ELR (cell line): Measurements from ENCODE around the gene SELENOV.
A peak's percentile ranks its signal among the peaks of the same experiment; 100 is the strongest.

ENCODE experiments used
- DNase-seq: peaks from one replicate; pipeline ENCODE4 v3.0.0-alpha.2; 2015; ENCODE audit warnings: low read depth

SELENOV gene

GRCh38 chr19:39520541-39521484, 5.9 kb downstream of the SELENOV start:
- DNase-seq = no peak

DNA sequence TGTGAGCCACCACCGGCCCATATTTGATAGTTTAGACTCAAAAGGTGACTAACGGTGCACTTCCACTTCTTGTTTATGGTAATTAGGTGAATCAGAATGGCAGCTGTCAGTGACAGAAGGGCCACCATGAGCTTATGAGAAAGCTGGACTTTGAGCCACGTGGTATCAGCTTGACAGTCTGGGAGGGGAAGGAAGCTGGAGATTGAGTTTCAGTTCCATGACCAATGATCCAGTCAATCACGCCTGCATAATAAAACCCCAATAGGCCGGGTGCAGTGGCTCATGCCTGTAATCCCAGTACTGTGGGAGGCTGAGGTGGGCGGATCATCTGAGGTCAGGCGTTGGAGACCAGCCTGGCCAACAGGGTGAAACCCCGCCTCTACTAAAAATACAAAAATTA, 9.6 kb downstream of the SELENOV start:
- no peak for DNase-seq

DNA sequence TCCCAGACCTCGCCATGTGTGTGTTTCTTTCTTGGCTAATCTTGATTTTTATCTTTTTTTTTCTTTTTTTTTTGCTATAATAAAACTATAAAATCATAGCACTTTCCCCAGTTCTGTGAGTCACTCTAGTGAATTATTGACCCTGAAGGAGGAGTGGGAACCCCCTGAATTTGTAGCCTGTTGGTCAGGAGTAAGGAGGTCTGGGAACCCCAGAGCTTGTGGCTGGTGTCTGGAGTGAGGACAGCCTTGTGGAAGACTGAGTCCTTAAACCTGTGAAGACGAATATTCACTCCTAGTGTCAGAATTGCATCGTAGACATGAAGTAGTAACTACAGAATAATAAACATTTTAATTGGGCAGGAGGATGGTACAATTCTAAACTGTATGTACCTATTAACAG, 10.3 kb downstream of the SELENOV start:
- DNase-seq = no peak

DNA sequence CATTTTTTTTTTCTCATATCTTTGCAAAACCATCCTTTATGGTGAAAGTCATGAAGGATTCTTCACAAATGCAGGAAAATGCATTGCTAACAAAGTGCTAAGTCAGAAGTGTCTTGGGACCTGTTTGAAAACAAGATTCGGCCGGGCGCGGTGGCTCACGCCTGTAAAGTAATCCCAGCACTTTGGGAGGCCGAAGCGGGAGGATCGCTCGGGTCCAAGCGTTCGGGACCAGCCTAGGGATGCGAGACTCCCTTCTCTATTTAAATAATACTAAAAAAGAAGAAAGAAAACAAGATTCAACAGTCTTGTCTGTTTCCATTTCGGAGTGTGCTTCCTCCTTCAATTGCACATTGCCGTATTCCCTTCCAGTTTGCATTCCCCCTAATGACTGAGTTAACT, 16.9 kb downstream of the SELENOV start:
- no peak for DNase-seq

DNA sequence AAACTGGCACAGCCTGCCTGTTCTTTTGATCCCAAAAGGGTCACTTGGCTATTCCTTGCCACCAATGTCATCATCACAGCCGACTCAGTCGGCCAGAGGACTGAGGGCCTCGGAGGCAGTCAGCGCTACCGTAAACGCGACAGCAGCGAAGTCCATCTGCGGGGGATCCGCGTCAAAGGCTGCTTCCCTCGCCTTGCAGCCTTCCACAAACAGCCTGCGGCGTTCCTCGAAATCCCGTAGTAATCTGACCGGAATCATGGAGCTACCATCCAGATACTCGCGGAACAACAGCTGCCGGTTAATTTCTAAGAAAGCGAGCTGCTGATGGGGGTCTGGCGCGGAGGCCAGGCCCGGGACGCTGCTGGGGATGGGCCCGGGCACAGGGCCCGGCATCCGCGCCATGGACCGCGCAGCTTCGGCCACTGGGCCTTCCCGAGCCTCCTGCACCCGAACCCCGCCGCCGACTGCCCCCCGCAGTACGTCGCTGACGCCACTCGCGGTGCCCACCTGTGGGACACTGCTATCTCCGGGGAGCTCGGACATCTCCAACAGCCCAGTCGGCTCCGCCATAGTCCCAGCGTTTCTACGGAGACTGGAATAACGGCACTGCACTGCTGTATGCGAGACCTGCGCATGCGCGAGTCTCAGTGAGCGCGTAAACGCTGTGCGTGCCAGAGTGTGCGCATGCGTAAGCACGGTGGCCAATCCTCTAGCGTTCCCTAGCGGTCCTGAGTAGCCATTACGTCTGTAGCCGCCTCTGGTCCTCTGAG, 17.5 kb downstream of the SELENOV start, which contains the start of gene EID2B:
TSS of gene EID2B (minus strand) at position 620 of the 770 bp plus-strand sequence. CDS start at position 570, 50 bp downstream.
- DNase-seq = peak; percentile 95

GRCh38 chr19:39533003-39533512, 18.1 kb downstream of the SELENOV start:
- no peak for DNase-seq

GRCh38 chr19:39533791-39534190, 18.9 kb downstream of the SELENOV start:
- no peak for DNase-seq

- DNase-seq = peak; percentile 70
Observed at GRCh38 chr19:39539165-39539517, 24.2 kb downstream of the SELENOV start.

- DNase-seq = peak; percentile 91
Observed at GRCh38 chr19:39539518-39540332, 24.8 kb downstream of the SELENOV start, which contains the start of gene EID2. TSS of gene EID2 (minus strand) at chr19:39540161. CDS start at chr19:39540079, 82 bp downstream.

- DNase-seq = no peak
Observed at GRCh38 chr19:39540333-39540673, 25.4 kb downstream of the SELENOV start.

DNA sequence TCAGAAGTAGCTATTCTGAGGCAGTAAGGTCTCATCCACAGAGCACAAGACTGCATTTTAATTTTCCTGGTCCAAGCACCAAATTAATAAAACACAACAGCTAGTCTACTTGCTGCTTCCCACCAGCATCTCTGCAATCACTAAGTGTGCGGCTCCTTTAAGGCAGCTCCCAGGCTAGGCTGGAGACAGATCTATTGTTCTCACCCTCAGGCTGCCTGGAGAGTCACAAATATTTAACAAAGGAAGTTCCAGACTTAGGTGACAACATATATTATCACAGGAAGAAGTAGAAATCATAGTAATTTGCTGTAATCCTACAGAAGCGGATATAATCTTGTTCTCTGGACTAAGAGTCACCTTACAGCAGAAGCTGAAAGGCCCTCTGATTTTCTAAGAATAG, 27.3 kb downstream of the SELENOV start:
- DNase-seq = no peak

DNA sequence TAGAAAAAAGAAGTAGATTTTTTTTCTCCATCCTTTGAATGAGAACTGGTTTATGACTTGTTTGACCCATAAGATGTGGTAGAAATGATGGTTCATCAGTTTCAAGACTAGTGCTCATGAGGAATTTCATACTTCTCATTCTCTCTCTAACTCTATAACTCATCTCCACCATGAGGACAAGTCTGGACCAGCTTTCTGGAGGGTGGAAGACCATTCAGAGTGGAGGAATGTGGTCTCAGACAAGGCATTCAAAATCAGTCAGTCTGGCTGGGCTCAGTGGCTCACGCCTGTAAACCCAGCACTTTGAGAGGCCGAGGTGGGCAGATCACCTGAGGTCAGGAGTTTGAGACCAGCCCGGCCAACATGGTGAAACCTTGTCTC, 28.5 kb downstream of the SELENOV start:
- DNase-seq = no peak

DNA sequence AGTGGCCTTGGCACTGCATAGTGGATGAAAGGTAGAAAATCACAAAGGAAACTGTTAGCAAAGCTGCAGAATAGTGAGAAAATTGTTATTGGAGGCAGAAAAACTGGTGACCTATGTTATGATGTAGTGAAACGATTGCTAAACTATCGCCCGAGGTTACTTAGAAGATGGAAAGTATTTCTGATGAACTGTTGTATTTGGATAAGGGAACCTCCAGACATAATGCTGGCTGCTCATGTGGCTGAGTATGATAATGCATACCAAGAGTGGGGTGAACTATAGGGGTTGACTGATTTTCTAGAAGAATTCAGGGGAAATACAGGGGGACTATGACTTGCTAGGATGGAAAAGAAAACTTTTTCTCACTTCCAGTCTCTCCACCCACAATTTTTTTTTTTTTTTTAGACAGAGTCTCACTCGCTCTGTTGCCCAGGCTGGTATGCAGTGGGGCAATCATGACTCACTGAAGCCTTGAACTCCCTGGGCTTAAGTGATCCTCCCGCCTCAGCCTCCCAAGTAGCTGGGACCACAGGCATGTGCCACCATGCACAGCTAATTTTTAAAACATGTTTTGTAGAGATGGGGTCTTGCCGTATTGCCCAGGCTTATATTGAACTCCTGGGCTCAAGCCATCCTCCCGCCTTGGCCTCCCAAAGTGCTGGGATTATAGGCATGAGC, 29.4 kb downstream of the SELENOV start:
- DNase-seq = peak; percentile 20

DNA sequence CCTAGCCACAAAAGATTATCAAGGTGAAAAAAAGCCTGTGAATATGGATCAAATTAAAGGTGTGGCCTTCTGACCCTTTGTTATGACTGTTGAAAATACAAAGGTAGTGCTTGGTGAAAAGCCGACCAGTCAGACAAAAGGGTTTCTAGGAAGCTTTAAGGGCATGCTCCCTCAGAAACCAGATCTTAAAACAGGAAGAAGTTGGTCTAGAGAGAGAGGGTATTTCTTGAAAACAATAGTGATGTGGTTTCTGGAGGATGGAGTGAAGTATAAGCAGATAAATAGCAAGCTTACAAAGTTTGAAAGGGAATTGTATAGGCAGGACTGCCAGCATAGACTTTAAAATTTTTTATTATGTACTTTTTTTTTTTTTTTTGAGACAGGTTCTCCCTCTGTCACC, 30.0 kb downstream of the SELENOV start:
- no peak for DNase-seq

DNA sequence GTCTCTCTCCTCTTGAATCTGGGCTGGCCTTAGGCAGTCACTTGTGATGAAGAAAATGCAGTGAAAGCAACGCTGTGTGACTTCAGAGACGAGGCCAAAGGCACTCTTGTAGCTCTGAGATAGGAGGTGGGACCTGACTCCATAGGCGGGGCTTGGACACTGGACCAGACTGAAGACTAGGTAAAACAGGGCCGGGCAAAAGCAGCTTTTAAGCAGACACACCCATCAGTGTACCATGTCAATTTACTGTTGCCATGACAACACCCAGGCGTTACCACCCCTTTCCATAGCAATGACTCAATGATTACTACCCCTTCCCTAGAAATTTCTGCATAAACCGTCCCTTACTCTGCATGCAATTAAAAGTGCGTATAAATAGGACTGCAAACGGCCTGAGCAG, 31.7 kb downstream of the SELENOV start:
- peak; percentile 15 for DNase-seq

DNA sequence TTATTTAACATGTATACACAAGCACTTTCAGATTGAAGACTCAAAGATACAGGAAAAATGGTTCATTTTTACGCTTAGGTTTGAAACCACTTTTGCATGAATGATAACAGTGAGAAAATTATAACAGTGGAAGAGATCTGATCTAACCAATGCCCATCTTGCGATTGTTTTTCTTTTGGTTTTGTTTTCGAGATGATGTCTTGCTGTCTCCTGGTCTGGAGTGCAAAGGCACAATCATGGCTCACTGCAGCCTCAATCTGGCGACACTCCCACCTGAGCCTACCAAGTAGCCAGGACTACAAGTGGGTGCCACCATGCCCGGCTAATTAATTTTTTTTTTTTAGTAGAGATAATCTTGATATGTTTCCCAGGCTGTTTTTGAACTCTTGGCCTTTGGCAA, 35.3 kb downstream of the SELENOV start:
- no peak for DNase-seq

DNA sequence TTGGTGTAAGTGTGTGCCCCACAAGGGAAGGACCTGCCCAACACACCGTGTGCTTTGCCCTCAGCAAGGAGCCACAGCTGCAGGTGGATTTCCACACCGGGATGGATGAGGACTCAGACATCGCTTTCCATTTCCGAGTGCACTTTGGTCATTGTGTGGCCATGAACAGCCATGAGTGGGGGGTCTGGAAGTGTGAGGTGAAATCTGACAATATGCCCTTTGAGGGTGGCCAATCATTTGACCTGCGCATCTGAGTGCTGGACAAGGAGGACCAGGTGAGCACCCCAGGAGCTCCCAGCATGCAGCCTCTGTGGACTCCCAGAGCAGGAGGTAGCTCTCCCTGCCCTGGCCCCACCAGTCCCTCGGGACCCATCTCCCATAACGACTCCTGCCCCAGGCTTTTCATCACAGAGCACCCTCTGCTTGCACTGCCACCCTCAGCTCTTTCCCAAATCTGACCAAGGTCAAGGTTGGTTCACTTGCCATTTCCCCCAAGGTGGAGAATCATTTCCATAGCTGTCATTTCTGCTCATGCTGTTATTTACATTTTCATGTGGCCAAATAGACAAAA, 38.2 kb downstream of the SELENOV start:
- DNase-seq = no peak

GRCh38 chr19:39554701-39555311, 39.9 kb downstream of the SELENOV start:
- no peak for DNase-seq

- no peak for DNase-seq
Observed at GRCh38 chr19:39555883-39556282, 40.9 kb downstream of the SELENOV start.

DNA sequence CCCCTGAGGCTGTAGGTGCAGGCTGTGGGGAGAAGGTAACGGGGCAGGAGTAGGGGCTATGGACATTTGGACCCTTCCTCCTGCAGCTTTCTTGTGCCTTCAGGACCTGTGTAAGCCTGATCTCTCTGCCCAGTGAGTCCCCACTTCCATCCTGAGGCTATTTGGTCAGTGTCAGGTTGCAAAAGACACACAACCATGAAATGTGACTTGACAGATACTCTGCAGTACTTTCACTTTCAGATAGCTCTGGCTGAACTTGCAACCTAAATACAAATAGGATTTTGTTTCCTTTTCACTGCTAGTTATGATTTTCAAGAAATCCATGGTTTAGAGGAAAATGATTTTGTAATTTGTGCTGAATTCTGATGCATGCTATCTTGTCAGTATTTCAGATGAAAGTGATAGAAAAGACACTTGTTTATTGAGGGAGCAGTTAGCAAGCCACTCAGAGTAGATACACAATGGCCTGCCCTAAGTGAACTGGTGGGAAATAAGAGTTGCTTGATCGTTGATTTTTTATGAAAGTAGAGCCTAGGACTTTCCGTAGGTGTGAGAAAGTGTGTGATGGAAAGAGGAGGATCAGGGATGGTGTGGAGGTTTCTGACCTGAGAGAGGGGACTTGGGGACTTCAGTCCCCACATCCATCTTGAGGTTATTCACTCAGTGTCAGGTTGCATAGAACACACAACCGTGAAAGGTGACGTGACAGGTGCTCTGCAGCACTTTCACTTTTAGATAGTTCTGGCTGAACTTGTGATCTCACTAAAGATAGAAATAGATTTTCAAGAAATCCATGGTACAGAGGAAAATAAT, 43.1 kb downstream of the SELENOV start:
- DNase-seq = peak; percentile 17
